ENCODE measurements around the gene DNASE1L2. TPM values are rescaled to one million over a fixed set of nuclear protein-coding genes. Genes with fewer than 3 reads are reported as not detected.

DNASE1L2 gene, protein sequence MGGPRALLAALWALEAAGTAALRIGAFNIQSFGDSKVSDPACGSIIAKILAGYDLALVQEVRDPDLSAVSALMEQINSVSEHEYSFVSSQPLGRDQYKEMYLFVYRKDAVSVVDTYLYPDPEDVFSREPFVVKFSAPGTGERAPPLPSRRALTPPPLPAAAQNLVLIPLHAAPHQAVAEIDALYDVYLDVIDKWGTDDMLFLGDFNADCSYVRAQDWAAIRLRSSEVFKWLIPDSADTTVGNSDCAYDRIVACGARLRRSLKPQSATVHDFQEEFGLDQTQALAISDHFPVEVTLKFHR
- total RNA-seq = 1 to 10 TPM in 1 of 2 donors, under 1 TPM in 1; 0.39 to 1.1 TPM
- 1 to 10 TPM in 1 of 2 donors, under 1 TPM in 1; 0.38 to 1.1 TPM for polyA plus RNA-seq
- long read RNA-seq, donor 1 = 0 reads
- long read RNA-seq, donor 2 = 0 reads

DNA sequence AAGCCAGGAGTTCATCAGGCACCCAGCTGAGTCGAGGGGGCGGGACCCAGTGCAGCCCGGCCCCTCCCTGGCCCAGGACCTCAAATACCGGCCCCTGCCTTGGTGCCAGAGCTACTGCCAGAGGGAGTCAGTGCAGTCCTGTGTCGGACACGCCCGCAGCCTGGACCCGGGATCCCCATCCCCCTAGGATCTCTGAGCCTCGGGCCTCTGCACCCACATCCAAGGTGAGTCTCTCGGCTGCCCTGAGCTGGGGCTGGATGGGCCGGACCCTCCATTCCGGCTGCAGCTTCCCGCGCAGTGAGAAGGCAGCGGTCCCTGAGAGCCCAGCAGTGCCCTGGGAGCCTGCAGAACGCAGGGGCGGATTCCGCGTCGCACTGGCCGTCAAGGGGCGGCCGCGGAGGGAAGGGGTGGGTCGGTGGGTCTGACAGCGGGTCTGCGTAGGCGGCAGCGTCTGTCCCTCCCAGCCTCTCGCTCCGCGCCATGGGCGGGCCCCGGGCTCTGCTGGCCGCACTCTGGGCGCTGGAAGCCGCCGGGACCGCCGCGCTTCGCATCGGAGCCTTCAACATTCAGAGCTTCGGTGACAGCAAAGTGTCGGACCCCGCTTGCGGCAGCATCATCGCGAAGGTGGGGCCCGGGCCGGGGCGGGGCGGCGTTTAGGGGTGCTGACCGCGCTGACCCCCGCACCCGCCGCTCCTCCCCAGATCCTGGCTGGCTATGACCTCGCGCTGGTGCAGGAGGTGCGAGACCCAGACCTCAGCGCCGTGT is at the start of gene DNASE1L2:
Gene DNASE1L2, plus strand, starts transcription at position 108 of the 765 bp plus-strand sequence. Its CDS starts 373 bp downstream, at position 481.
- no peaks in the 10 kb centered on the region for H3K9me3 ChIP-seq (ENCODE audit: control insufficient read depth, low read length)
- 2 to 3% methylated on average over 54 to 64 of the region's 64 CpGs for WGBS, 2 donors
- no peak within 1 kb of the TSS for H3K27ac ChIP-seq (ENCODE audit: low read depth in 1 of 2, low read length in 2 of 2)
- ATAC-seq (ENCODE audit: low FRiP score) (peak; percentile 33), DNase-seq (peak in 1 of 2 donors; percentile 65)
- no peak within 1 kb of the TSS for H3K4me3 ChIP-seq (ENCODE audit: low read length in 2 of 2)
- no peaks in the 10 kb centered on the region for H3K4me1 ChIP-seq (ENCODE audit: control insufficient read depth in 1 of 2, insufficient read depth in 2 of 2, low read length in 2 of 2)
- no peaks in the 10 kb centered on the region for H3K27me3 ChIP-seq (ENCODE audit: control insufficient read depth in 1 of 2, insufficient read depth in 2 of 2, low read length in 1 of 2)
- intact Hi-C loops (cut with DNase I) = no loop called here
- peaks cover 0 to 5% of the 10 kb centered on the region in 2 donors for H3K36me3 ChIP-seq (ENCODE audit: control insufficient read depth in 1 of 2, insufficient read depth in 2 of 2, low read length in 1 of 2)

DNA sequence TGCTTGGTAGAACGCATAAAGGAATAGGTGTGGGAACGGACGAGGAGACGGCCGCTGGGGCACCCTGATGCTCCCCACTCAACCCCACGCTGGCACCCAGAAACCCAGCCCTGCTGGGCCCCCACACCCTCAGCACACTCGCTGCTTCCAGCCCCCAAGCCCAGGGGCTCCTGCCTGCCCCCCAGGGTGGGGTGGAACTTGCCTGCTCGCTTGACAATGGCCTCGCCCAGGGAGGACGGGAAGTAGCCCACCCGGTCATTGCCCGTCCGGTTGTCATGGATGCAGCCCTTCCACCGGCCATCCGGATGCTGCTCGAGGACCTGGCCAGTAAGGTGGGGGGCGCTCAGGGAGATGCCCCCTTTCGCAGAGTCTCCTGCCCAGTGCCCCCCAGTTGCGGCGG is 49.7 kb upstream of the DNASE1L2 start:
- 90 to 91% methylated on average over 19 to 20 of the region's 20 CpGs for WGBS, 2 donors
- H3K27me3 ChIP-seq (ENCODE audit: control insufficient read depth in 1 of 2, insufficient read depth in 2 of 2, low read length in 1 of 2) = no peaks in the 10 kb centered on the region
- no peaks in the 10 kb centered on the region for H3K4me1 ChIP-seq (ENCODE audit: control insufficient read depth in 1 of 2, insufficient read depth in 2 of 2, low read length in 2 of 2)
- no peaks in the 10 kb centered on the region for H3K36me3 ChIP-seq (ENCODE audit: control insufficient read depth in 1 of 2, insufficient read depth in 2 of 2, low read length in 1 of 2)
- intact Hi-C loops (cut with DNase I) = no loop called here
- no peaks in the 10 kb centered on the region for H3K9me3 ChIP-seq (ENCODE audit: control insufficient read depth, low read length)
- no peak overlapping the region for H3K4me3 ChIP-seq (ENCODE audit: low read length in 2 of 2)
- no peak overlapping the region for H3K27ac ChIP-seq (ENCODE audit: low read depth in 1 of 2, low read length in 2 of 2)
- ATAC-seq (ENCODE audit: low FRiP score) = no peak
- DNase-seq = no peak

DNA sequence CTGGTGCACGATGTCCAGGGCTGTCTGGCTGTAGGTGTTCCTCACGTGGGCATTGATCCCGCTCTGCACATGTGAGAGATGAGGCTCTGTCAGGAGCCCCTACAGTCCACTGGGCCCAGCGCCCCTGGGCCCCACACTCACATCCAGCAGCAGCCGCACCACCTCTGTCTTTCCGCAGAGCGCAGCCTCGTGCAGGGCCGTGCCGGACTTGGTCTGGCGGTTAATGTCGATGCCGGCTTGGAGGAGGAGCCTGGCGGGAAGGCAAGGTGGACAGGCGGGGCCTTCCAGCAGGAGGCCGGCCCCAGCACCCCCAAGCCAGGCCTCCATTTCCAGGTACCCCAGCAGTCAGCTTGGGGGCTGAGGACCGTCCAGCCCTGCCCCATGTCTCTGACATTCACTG is 49.0 kb upstream of the DNASE1L2 start:
- ATAC-seq (ENCODE audit: low FRiP score) = no peak
- Histone ChIP-seq H3K36me3 (ENCODE audit: control insufficient read depth in 1 of 2, insufficient read depth in 2 of 2, low read length in 1 of 2) (no peaks in the 10 kb centered on the region), H3K27ac (ENCODE audit: low read depth in 1 of 2, low read length in 2 of 2) (no peak overlapping the region), H3K9me3 (ENCODE audit: control insufficient read depth, low read length) (no peaks in the 10 kb centered on the region), H3K27me3 (ENCODE audit: control insufficient read depth in 1 of 2, insufficient read depth in 2 of 2, low read length in 1 of 2) (no peaks in the 10 kb centered on the region), H3K4me1 (ENCODE audit: control insufficient read depth in 1 of 2, insufficient read depth in 2 of 2, low read length in 2 of 2) (no peaks in the 10 kb centered on the region), H3K4me3 (ENCODE audit: low read length in 2 of 2) (no peak overlapping the region)
- DNase-seq = no peak
- WGBS, 2 donors = 82 to 83% methylated on average over 17 of the region's 17 CpGs
- intact Hi-C loops (cut with DNase I) = no loop called here

DNA sequence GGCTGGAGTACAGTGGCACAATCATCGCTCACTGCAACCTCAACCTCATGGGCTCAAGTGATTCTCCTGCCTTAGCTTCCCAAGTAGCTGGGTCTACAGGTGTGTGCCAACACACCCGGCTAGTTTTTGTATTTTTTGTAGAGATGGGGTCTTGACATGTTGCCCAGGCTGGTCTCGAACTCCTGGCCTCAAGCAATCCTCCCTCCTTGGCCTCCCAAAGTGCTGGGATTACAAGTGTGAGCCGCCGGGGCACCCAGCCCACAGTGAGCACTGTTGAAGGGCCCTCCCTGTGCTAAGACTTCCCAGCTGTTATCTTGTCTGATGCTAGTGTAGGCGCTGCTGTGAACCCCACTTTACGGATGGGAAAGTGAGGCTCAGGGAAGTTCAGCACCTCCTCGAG is 47.8 kb upstream of the DNASE1L2 start:
- Histone ChIP-seq H3K36me3 (ENCODE audit: control insufficient read depth in 1 of 2, insufficient read depth in 2 of 2, low read length in 1 of 2) (no peaks in the 10 kb centered on the region), H3K27me3 (ENCODE audit: control insufficient read depth in 1 of 2, insufficient read depth in 2 of 2, low read length in 1 of 2) (no peaks in the 10 kb centered on the region), H3K4me3 (ENCODE audit: low read length in 2 of 2) (no peak overlapping the region), H3K4me1 (ENCODE audit: control insufficient read depth in 1 of 2, insufficient read depth in 2 of 2, low read length in 2 of 2) (no peaks in the 10 kb centered on the region), H3K27ac (ENCODE audit: low read depth in 1 of 2, low read length in 2 of 2) (no peak overlapping the region), H3K9me3 (ENCODE audit: control insufficient read depth, low read length) (no peaks in the 10 kb centered on the region)
- 91 to 94% methylated on average over 8 of the region's 8 CpGs for WGBS, 2 donors
- DNase-seq = no peak
- intact Hi-C loops (cut with DNase I) = no loop called here
- no peak for ATAC-seq (ENCODE audit: low FRiP score)

DNA sequence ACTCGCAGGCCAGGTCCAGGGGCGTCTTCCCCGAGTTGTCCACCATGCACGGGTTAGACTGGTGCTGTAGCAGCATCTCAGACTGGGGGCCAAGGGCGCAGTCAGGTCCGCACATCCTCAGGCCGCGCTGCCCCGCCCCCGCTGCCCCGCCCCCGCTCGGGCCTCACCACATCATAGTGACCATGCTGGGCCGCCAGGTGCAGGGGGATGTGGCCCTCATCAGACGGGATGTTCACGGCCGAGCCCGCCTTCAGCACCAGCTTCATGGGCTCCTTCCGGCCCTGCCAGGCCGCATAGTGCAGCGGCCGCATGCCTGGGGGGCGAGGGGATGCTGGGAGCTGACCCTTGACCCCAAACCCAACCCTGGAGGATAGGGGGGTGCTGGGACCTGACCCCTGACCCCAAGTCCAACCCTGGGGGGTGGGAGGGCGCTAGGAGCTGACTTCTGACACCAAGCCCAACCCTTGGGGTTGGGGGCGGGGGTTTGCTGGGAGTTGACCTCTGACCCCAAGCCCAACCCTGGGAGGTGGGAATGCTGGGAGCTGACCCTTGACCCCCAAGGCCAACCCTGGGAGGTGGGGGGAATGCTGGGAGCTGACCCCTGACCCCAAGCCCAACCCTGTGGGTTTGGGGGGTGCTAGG is 46.9 kb upstream of the DNASE1L2 start:
- 86 to 88% methylated on average over 25 of the region's 25 CpGs for WGBS, 2 donors
- Histone ChIP-seq H3K27ac (ENCODE audit: low read depth in 1 of 2, low read length in 2 of 2) (no peak overlapping the region), H3K4me3 (ENCODE audit: low read length in 2 of 2) (no peak overlapping the region), H3K4me1 (ENCODE audit: control insufficient read depth in 1 of 2, insufficient read depth in 2 of 2, low read length in 2 of 2) (no peaks in the 10 kb centered on the region), H3K27me3 (ENCODE audit: control insufficient read depth in 1 of 2, insufficient read depth in 2 of 2, low read length in 1 of 2) (no peaks in the 10 kb centered on the region), H3K36me3 (ENCODE audit: control insufficient read depth in 1 of 2, insufficient read depth in 2 of 2, low read length in 1 of 2) (no peaks in the 10 kb centered on the region), H3K9me3 (ENCODE audit: control insufficient read depth, low read length) (no peaks in the 10 kb centered on the region)
- intact Hi-C loops (cut with DNase I) = no loop called here
- ATAC-seq (ENCODE audit: low FRiP score) (no peak), DNase-seq (no peak)

DNA sequence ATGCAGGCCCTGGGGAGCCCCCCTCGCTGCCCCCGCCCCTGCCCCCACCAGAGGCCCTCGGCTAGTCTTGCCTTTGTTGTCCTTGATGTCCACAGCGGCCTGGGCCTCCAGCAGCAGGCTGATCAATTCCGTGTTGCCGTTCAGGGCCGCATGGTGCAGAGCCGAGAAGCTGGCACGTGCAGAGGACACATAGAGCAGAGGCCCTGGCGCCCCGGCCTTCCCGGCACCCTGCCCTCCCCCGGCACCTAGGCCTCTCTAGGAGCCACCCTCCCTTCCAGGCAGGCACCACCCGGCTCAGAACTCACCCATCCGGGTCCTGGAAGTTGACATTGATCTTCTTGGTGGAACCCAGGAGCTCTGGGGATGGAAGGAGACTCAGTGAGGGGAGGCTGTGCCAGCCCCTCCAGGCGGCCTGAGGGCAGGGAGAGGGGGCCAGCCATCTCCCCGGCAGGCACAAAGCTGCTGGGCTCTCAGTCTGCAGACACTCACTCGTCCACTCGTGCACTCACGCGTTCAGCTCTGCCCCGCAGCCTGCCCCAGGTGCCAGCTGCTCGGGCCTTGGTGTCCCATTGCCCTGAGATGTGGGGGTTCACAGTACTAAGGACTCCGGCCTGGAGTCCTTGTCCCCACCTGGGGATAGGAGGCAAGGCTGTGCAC is 46.1 kb upstream of the DNASE1L2 start:
- no peak overlapping the region for H3K4me3 ChIP-seq (ENCODE audit: low read length in 2 of 2)
- DNase-seq = no peak
- no peak overlapping the region for H3K27ac ChIP-seq (ENCODE audit: low read depth in 1 of 2, low read length in 2 of 2)
- 78 to 81% methylated on average over 24 of the region's 24 CpGs for WGBS, 2 donors
- H3K27me3 ChIP-seq (ENCODE audit: control insufficient read depth in 1 of 2, insufficient read depth in 2 of 2, low read length in 1 of 2) = no peaks in the 10 kb centered on the region
- H3K36me3 ChIP-seq (ENCODE audit: control insufficient read depth in 1 of 2, insufficient read depth in 2 of 2, low read length in 1 of 2) = no peaks in the 10 kb centered on the region
- intact Hi-C loops (cut with DNase I) = no loop called here
- H3K9me3 ChIP-seq (ENCODE audit: control insufficient read depth, low read length) = no peaks in the 10 kb centered on the region
- H3K4me1 ChIP-seq (ENCODE audit: control insufficient read depth in 1 of 2, insufficient read depth in 2 of 2, low read length in 2 of 2) = no peaks in the 10 kb centered on the region
- no peak for ATAC-seq (ENCODE audit: low FRiP score)

DNA sequence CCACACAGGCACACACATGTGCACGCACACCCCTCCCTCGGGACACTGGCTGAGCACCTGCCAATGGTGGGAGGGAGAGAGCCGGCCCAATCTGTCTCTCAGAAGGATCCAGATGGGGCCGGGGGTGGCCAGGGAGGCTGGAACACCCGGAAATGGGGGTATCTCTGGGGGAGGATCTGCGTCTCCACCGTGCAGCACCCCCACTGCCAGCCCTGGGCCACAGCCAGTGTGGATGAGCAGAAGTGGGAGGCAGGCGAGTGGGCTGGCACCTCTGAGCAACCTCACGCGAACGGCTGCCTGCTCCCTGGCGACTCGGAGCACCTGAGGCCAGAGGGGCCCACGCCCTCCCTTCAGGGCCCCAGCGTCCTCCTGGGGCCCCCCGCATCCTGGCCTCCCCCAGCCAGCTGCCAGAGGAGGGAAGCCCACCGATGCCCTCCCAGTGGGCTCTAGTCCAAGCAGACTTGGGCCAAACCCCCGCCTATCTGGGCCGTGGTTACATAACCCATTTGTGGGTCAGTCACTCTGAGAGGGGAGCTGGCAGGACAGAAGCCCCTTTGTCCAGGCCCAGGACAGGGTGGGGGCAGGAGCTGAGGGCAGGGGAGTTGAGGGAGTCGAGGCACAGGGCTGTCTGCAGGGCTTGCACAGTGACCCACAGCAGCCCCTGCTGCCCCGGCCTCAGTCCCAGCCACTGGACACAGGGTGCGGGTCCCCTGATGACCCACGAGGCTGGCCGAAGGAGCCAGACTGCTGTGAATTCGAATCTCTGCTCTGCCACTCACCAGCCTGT is 45.4 kb upstream of the DNASE1L2 start:
- no peaks in the 10 kb centered on the region for H3K36me3 ChIP-seq (ENCODE audit: control insufficient read depth in 1 of 2, insufficient read depth in 2 of 2, low read length in 1 of 2)
- no peak overlapping the region for H3K27ac ChIP-seq (ENCODE audit: low read depth in 1 of 2, low read length in 2 of 2)
- 67 to 76% methylated on average over 24 to 25 of the region's 25 CpGs for WGBS, 2 donors
- no peaks in the 10 kb centered on the region for H3K4me1 ChIP-seq (ENCODE audit: control insufficient read depth in 1 of 2, insufficient read depth in 2 of 2, low read length in 2 of 2)
- H3K9me3 ChIP-seq (ENCODE audit: control insufficient read depth, low read length) = no peaks in the 10 kb centered on the region
- ATAC-seq (ENCODE audit: low FRiP score) (no peak), DNase-seq (no peak)
- intact Hi-C loops (cut with DNase I) = no loop called here
- no peak overlapping the region for H3K4me3 ChIP-seq (ENCODE audit: low read length in 2 of 2)
- H3K27me3 ChIP-seq (ENCODE audit: control insufficient read depth in 1 of 2, insufficient read depth in 2 of 2, low read length in 1 of 2) = no peaks in the 10 kb centered on the region

DNA sequence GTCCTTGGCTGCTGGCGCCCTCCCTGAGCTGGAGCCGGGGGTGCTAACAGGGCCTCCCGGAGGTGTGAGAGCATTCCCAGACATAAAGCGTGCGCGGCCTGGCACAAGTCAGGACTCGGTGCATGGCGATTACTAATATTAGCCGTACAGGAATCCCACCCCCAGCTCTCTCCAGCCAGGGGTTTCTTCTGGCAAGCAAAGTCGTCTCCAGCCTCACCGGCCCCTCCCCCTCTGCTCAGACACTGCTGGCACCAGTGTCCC is 44.9 kb upstream of the DNASE1L2 start:
- WGBS, 2 donors = 39 to 56% methylated on average over 11 of the region's 11 CpGs
- no peak overlapping the region for H3K27ac ChIP-seq (ENCODE audit: low read depth in 1 of 2, low read length in 2 of 2)
- H3K9me3 ChIP-seq (ENCODE audit: control insufficient read depth, low read length) = no peaks in the 10 kb centered on the region
- H3K4me1 ChIP-seq (ENCODE audit: control insufficient read depth in 1 of 2, insufficient read depth in 2 of 2, low read length in 2 of 2) = no peaks in the 10 kb centered on the region
- H3K36me3 ChIP-seq (ENCODE audit: control insufficient read depth in 1 of 2, insufficient read depth in 2 of 2, low read length in 1 of 2) = no peaks in the 10 kb centered on the region
- no peak for ATAC-seq (ENCODE audit: low FRiP score)
- intact Hi-C loops (cut with DNase I) = no loop called here
- no peaks in the 10 kb centered on the region for H3K27me3 ChIP-seq (ENCODE audit: control insufficient read depth in 1 of 2, insufficient read depth in 2 of 2, low read length in 1 of 2)
- no peak for DNase-seq
- no peak overlapping the region for H3K4me3 ChIP-seq (ENCODE audit: low read length in 2 of 2)

Data from aorta (tissue), 5 donors.